Neural cell (in vitro differentiated cells): ENCODE data around the gene ADARB2. TPM values are rescaled to one million over a fixed set of nuclear protein-coding genes. Genes with fewer than 3 reads are reported as not detected.

Source experiments
- H2AFZ ChIP-seq: fragments of 200-600, 300-800 bp; sonication (generic), shearing (Covaris generic); 2 replicates; pipeline ENCODE4 v1.6.0; 2014; ENCODE audit warnings: low read depth, mild to moderate bottlenecking, antibody characterized with exemption, low read length, moderate library complexity
- H3F3A ChIP-seq: fragments of 200-600 bp; shearing (Covaris generic); 2 replicates; pipeline ENCODE4 v1.6.1; 2016; ENCODE audit warnings: mild to moderate bottlenecking, moderate library complexity, mixed read lengths, antibody characterized with exemption, low read length; ENCODE audit not compliant: insufficient read depth, poor library complexity, severe bottlenecking
- H3K27ac ChIP-seq: fragments of 200-600, 300-800 bp; sonication (generic), shearing (Covaris generic); 2 replicates; pipeline ENCODE4 v1.5.1; 2014; ENCODE audit warnings: mild to moderate bottlenecking, low read length, moderate library complexity
- H3K27me3 ChIP-seq: fragments of 300-800, 200-600 bp; sonication (generic), shearing (Covaris generic); 2 replicates; pipeline ENCODE4 v1.6.0; 2014; ENCODE audit warnings: mild to moderate bottlenecking, low read depth, low read length, moderate library complexity; ENCODE audit not compliant: insufficient read depth
- H3K36me3 ChIP-seq: fragments of 300-800, 200-600 bp; sonication (generic), shearing (Covaris generic); 2 replicates; pipeline ENCODE4 v1.5.1; 2014; ENCODE audit warnings: mild to moderate bottlenecking, antibody characterized with exemption, low read length, moderate library complexity; ENCODE audit not compliant: insufficient read depth
- H3K4me2 ChIP-seq: fragments of 300-800, 200-600 bp; sonication (generic), shearing (Covaris generic); 2 replicates; pipeline ENCODE4 v1.6.0; 2014; ENCODE audit warnings: mild to moderate bottlenecking, low read length
- H3K4me3 ChIP-seq: fragments of 300-800, 200-600 bp; sonication (generic), shearing (Covaris generic); 2 replicates; pipeline ENCODE4 v1.5.1; 2014; ENCODE audit warnings: mild to moderate bottlenecking, low read length, moderate library complexity
- H3K79me2 ChIP-seq: fragments of 200-600 bp; shearing (Covaris generic); replicated peaks from 2 replicates; pipeline ENCODE4 v1.6.0; 2014; ENCODE audit warnings: mild to moderate bottlenecking, low read length, moderate library complexity; ENCODE audit not compliant: insufficient read depth
- H3K9ac ChIP-seq: fragments of 300-800, 200-600 bp; sonication (generic), shearing (Covaris generic); 2 replicates; pipeline ENCODE4 v1.6.1; 2016; ENCODE audit warnings: mild to moderate bottlenecking, low read length, mixed read lengths
- H3K9me2 ChIP-seq: fragments of 200-600 bp; shearing (Covaris generic); 2 replicates; pipeline ENCODE4 v1.6.1; 2016; ENCODE audit warnings: mild to moderate bottlenecking, low read length, mixed read lengths; ENCODE audit not compliant: insufficient read depth
- H3K9me3 ChIP-seq: fragments of 200-600, 300-800 bp; sonication (generic), shearing (Covaris generic); 2 replicates; pipeline ENCODE4 v1.6.1; 2016; ENCODE audit warnings: mild to moderate bottlenecking, mixed run types, low read length, moderate library complexity, mixed read lengths
- H4K20me1 ChIP-seq: fragments of 200-600 bp; shearing (Covaris generic); 2 replicates; pipeline ENCODE4 v1.6.1; 2016; ENCODE audit warnings: mild to moderate bottlenecking, mixed run types; ENCODE audit not compliant: insufficient read depth
- CTCF ChIP-seq: fragments of 450-650 bp; IDR thresholded peaks from 2 replicates; pipeline ENCODE4 v1.5.1; 2014; ENCODE audit warnings: antibody characterized with exemption, mild to moderate bottlenecking, moderate library complexity; ENCODE audit not compliant: poor library complexity, severe bottlenecking
- EP300 ChIP-seq: fragments of 450-650 bp; conservative IDR thresholded peaks from 2 replicates; pipeline ENCODE4 v1.6.1; 2014; ENCODE audit warnings: antibody characterized with exemption, mild to moderate bottlenecking, moderate library complexity; ENCODE audit not compliant: poor library complexity, severe bottlenecking
- EZH2 ChIP-seq: fragments of 200-600, 300-800 bp; shearing (Covaris generic), sonication (generic); IDR thresholded peaks from 2 replicates; pipeline ENCODE4 v1.6.1; 2014; ENCODE audit warnings: antibody characterized with exemption, low read length, borderline replicate concordance, mild to moderate bottlenecking; ENCODE audit not compliant: insufficient read depth, poor library complexity, severe bottlenecking
- MXI1 ChIP-seq: fragments of 450-650 bp; conservative IDR thresholded peaks from 2 replicates; pipeline ENCODE4 v1.6.1; 2014; ENCODE audit warnings: antibody characterized with exemption, mild to moderate bottlenecking; ENCODE audit not compliant: poor library complexity, severe bottlenecking
- POLR2AphosphoS5 ChIP-seq: IDR thresholded peaks from 2 replicates; pipeline ENCODE4 v1.6.1; 2012
- RAD21 ChIP-seq: fragments of 450-650 bp; conservative IDR thresholded peaks from 2 replicates; pipeline ENCODE4 v1.6.1; 2014; ENCODE audit warnings: antibody characterized with exemption, mild to moderate bottlenecking, moderate library complexity
- REST ChIP-seq: IDR thresholded peaks from 2 replicates; pipeline ENCODE4 v1.6.1; 2012; ENCODE audit warnings: borderline replicate concordance
- SMC3 ChIP-seq: fragments of 450-650 bp; conservative IDR thresholded peaks from 2 replicates; pipeline ENCODE4 v1.6.1; 2014; ENCODE audit warnings: antibody characterized with exemption, mild to moderate bottlenecking, moderate library complexity; ENCODE audit not compliant: poor library complexity
- TAF1 ChIP-seq: IDR thresholded peaks from 2 replicates; pipeline ENCODE4 v1.6.1; 2012; ENCODE audit warnings: low read depth
- polyA plus RNA-seq: library from polyadenylated mRNA; depleted of rRNA; stranded (reverse); fragments of >200 nt; gene quantifications from 2 replicates; pipeline ENCODE4 v1.2.3, GENCODE V29; 2014

ADARB2 gene
- polyA plus RNA-seq, 1 donor from 2014 or later: 3.6 TPM

- H3K9me3 ChIP-seq: no peaks in the 10 kb centered on the region
- H3K9ac ChIP-seq: no peak overlapping the region
- no peak overlapping the region for H3K4me3 ChIP-seq
- no peak overlapping the region for H3K4me2 ChIP-seq
- H3K79me2 ChIP-seq: no peaks in the 10 kb centered on the region
- no peak for TF ChIP-seq POLR2AphosphoS5
- no peak for TF ChIP-seq REST
- TF ChIP-seq MXI1: no peak
- TF ChIP-seq SMC3: no peak
- no peak for TF ChIP-seq CTCF
- H2AFZ ChIP-seq: no peak overlapping the region
- no peaks in the 10 kb centered on the region for H3K27me3 ChIP-seq
- no peak overlapping the region for H3K27ac ChIP-seq
- no peaks in the 10 kb centered on the region for H3K36me3 ChIP-seq
- no peaks in the 10 kb centered on the region for H4K20me1 ChIP-seq
- no peaks in the 10 kb centered on the region for H3F3A ChIP-seq
- H3K9me2 ChIP-seq: no peaks in the 10 kb centered on the region
Measured at GRCh38 chr10:1180836-1181235, 556.5 kb downstream of the ADARB2 start.

GRCh38 chr10:1180071-1180730 lies 557.1 kb downstream of the ADARB2 start:
- Histone ChIP-seq H3K9me2 (no peaks in the 10 kb centered on the region), H3F3A (no peaks in the 10 kb centered on the region), H2AFZ (no peak overlapping the region), H3K9ac (no peak overlapping the region), H3K27ac (no peak overlapping the region), H4K20me1 (no peaks in the 10 kb centered on the region), H3K4me3 (no peak overlapping the region), H3K36me3 (no peaks in the 10 kb centered on the region), H3K27me3 (no peaks in the 10 kb centered on the region), H3K4me2 (no peak overlapping the region), H3K79me2 (no peaks in the 10 kb centered on the region), H3K9me3 (no peaks in the 10 kb centered on the region)
- TF ChIP-seq TAF1: no peak
- TF ChIP-seq SMC3: no peak
- no peak for TF ChIP-seq EZH2
- no peak for TF ChIP-seq MXI1
- no peak for TF ChIP-seq POLR2AphosphoS5
- no peak for TF ChIP-seq RAD21
- no peak for TF ChIP-seq EP300
- no peak for TF ChIP-seq REST
- no peak for TF ChIP-seq CTCF
